GM21619 (cell line): ENCODE measurements around the gene SEMA3E.

ENCODE experiments used
- ATAC-seq: cut with Tn5 transposase; IDR thresholded peaks from one replicate; pipeline ENCODE4 v1.9.1; 2021; ENCODE audit not compliant: unreplicated experiment

SEMA3E gene

GRCh38 chr7:83643012-83643411 lies 5.9 kb downstream of the SEMA3E start:
- no peak for ATAC-seq

DNA sequence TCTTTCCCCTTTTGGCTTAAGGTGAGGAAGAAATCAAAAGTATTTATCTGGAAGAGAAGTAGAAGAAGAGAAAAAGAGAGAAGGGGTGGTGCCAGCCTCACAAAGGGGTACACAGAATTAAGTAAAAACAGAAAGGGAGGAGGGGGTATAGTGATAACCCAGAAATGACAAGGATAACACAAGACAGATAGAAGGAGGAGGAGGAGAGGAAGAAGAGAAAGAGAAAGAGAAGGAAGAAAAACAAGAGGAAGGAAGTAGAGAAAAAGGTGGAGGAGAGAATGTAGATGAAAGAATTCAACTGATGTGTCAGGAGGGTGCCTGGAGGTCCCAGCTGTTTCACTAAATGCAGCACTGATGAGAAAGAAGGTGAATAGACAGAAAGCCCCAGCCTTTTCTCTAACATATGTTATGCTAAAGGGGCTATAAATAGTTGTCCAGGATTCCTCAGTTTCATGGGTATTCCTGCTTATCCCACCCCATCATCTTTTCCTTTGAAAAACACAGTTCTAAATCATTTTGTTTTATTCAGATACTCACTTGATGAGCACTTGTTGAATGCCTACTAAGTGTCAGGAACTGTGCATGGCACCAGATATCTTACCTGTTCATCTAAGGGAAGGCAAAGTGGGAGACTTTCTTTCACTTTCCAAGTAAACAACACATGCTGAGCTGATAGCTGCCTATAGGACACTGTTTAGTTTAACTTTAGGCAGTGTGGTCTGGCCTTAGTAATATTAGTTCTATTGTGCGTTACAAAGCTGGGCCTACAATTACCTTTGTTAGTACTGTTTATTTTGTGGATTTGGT lies 8.0 kb downstream of the SEMA3E start:
- ATAC-seq: no peak

DNA sequence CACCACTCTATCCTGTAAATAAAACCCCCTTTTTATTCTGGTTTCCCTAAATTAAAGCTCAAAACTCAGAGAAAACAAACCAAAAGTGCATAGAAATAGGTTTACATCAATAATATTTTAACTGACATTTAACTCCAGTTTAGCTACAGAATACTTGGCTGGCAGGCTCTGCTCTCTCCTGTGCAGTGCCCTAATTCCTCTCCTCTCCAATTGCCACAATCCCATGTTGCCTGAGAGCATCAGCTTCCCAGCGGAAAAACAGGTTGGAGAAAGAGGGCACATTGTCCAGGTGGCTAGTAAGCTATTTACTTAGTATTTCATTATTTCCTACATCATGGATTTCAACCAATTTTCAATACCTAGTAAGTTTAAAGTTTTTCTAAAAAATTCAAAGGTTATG lies 8.7 kb downstream of the SEMA3E start:
- ATAC-seq: no peak

DNA sequence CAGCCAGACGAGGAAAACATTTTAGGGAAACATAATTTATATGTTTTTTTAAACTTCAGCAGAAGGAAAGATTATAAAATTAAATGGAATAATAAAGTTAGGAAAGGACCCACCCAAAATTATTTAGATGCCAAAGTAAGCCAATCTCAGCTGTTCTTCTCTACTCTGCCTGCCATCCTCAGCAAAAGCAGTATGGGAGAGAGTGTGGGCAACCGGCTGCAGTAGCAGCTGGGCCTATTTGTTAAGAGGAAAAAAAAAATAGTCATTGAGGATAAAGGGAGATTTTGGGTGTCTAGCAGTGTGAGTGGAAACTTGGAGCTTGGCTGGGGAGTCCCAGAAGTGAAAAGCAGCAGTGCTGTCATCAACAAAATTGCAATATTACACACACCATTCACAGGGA lies 15.4 kb downstream of the SEMA3E start:
- no peak for ATAC-seq

GRCh38 chr7:83629117-83629880 lies 19.6 kb downstream of the SEMA3E start:
- ATAC-seq: no peak

GRCh38 chr7:83617858-83618257 lies 31.1 kb downstream of the SEMA3E start:
- ATAC-seq: no peak

DNA sequence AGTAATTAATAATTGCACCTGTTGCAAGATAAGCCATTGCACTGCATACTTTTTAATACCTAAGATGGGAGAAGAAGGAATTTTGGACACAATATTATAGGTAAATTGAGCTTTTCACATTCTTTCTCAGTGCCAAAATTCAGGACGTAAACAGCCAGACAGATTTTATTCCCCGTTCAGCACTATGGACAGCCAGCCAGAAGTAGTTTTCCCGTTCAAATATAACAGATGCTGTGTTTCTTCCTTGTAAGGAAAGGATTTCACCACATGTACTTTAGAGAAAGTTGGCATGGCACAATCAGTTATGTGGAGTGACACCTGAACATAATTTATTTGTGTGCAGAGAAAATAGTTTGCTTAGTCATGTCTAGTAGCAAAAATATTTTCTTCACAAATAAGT lies 34.8 kb downstream of the SEMA3E start:
- no peak for ATAC-seq

GRCh38 chr7:83613232-83613631 lies 35.7 kb downstream of the SEMA3E start:
- no peak for ATAC-seq

DNA sequence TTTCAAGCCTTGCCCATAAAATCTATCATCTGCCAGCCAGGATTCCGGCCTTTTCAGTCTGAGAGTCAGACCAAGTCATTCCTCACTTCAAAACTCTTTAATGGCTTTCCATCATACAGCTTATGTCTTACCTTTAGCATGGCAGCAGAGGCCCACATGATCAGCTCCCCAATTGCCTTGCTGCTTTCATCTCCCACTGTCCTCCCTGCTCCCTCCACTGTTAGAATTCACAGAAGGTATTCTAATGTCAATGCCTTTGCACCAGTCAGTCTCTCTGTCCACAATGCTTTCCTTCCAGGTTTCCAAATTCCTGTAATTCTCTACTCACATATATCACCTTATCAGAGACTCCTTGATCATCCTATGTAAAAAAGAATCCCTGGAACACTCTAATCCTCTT lies 37.2 kb downstream of the SEMA3E start:
- ATAC-seq: no peak

DNA sequence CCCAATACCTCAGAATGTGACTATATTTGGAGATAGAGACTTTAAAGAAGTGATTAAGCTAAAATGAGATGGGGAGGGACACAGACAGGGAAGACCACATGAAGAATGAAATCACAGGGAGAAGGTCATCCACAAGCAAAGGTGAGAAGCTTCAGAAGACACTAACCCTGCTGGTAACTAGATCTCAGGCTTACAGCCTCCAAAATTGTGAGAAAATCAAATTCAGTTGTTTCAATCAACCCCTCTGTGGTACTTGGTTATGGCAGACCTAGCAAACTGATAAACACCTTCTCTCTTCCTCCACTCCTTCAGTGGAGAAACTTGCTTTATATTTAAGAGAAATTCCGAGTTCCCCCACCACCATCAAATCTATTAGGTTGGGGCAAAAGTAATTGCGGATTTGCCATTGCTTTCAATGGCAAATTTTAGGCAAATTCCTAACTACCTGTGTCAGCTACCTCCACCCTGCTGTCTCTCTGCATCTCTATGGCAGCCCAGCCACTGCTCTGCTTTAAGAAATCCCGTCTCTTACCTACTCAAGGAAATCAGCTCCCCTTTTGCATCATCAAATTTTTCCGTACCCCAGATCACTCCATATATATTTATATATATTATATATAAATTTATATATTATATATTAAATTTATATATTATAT lies 38.2 kb downstream of the SEMA3E start:
- ATAC-seq: no peak

- no peak for ATAC-seq
These were observed 40.2 kb downstream of the SEMA3E start for GRCh38 chr7:83608716-83609115.

GRCh38 chr7:83603649-83604048 lies 45.3 kb downstream of the SEMA3E start:
- ATAC-seq: no peak

- no peak for ATAC-seq
These were observed 49.8 kb downstream of the SEMA3E start for GRCh38 chr7:83599131-83599530.

DNA sequence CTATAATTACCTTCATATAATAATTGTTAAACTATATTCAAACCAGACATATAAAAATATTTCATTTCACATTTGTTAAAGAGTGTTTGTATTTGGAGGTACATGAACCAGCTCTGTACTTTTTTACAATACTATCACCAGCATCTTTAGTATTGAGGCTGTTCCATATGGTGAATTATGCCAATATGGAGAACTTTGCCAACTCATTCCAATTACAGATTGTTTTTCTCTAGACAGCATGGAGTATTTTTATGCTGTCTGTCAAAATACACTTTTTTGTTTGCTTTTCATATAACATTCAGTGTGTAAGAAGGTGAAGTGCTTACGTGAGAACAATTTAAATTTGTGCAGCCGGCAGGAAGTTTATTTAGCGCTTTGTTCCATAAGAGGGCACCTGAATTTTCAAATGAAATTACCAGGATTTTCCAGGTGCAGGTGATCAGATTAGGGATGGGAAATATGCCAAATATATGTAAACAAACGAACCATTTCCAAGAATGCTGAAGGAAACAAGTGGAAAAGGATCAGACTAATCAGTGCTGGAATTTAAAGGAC lies 54.9 kb downstream of the SEMA3E start:
- no peak for ATAC-seq

DNA sequence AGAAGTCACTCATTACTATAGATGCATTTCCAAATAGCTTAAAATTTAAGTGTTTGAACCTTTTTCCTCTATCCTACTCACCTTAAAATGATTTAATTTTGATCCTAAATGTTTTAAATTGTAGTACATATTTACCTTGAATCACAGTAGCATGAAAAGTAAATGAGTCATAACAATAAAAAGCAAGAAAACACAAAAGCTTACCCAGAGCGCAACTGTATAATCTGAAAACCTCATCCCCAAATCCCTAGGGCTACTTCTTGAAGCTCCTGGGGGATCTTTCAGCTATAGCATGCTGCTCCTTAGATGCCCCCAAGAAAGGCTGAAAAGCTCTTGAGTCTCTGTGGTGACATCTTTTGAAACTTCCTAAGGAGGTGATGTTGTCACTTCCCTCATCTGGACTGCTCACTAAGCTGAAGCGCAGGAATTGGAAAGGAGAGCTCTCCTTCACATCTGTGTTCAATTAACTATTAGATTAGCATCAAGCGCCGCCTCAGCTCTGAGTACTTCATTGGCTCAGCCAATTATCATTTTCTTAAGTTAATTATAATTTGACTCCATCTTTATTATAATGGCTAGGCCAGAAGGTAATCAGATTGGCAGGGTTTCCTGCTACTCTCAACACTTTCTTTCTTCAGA lies 60.2 kb downstream of the SEMA3E start:
- no peak for ATAC-seq

- ATAC-seq: no peak
These were observed 62.7 kb downstream of the SEMA3E start for GRCh38 chr7:83586281-83586680.

DNA sequence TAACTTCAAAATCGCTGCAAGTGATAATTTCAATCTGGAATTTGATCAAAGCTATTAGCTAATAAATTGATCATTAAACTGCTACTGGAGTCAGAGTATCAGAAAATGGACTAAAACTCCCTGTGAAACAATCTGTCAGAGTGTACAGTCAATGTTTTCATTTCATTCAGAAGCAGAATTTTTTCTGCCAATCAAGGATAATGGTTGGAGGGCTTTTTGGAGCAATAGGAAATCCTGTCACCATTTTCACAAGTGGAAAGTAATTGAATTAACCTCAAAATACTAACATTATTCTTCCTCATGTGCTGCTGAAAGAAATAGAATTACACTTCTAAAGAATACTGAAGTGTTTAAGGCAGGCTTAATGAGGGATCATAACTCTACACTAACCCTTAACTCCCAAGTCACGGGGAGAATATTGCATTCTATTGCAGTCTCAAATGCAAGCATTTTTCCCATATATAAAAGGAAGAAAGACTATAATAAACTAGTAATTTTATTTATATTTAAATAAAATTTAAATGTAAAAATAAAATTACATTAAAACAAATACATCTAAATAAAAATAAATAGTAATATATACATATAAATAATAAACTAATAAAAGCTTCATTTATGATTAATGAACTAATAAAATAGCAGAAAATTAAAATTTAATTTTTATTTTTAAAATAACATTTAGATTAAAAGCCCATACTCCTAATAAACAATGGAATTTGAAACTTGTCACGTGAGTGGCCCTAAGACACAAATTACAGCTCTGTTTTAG lies 67.1 kb downstream of the SEMA3E start:
- no peak for ATAC-seq

- no peak for ATAC-seq
These were observed 69.2 kb downstream of the SEMA3E start for GRCh38 chr7:83579740-83580139.

DNA sequence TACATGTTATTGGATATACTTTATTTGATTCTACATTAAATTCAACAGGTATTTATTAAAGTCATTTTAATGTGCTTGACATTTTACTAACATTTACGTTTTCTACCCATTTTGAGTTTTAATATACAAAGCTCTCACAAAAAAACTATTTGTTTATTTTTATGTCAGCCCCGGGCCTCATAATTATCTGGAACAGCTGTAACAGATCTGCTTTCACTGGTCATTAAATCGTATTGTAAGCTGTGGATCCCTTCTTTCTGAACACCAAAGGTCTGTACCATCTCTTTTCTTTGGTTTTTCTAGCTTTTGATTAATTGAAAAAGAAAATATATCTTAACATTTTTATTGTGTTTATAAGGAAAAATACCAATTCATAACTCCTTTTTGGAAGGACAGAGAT lies 73.5 kb downstream of the SEMA3E start:
- no peak for ATAC-seq

GRCh38 chr7:83574616-83575015 lies 74.3 kb downstream of the SEMA3E start:
- ATAC-seq: no peak
